ENCODE measurements around the gene LIMA1. TPM values are rescaled to one million over a fixed set of nuclear protein-coding genes. Genes with fewer than 3 reads are reported as not detected.

Gene LIMA1
- total RNA-seq, 4 donors from 2014 or later, result 7.4 to 24.5 (median 8.8) TPM

GRCh38 chr12:50127546-50127945, 155.8 kb downstream of the LIMA1 start:
- Histone ChIP-seq H3K27me3 (no peaks in the 10 kb centered on the region), H3K36me3 (peaks cover 3 to 59% of the 10 kb centered on the region in 2 donors), H3K4me1 (no peaks in the 10 kb centered on the region), H3K4me3 (no peak overlapping the region), H3K9me3 (no peaks in the 10 kb centered on the region), H3K27ac (no peak overlapping the region)
- DNase-seq (no peak), ATAC-seq (no peak)
- intact Hi-C loops (cut with DNase I; ENCODE audit: low total_unique reads), result loop anchor here (5.0 kb wide), 1 partner anchor 40 kb away; the partner anchor contains the start of gene CERS5
- TF ChIP-seq POLR2A (IDR thresholded peaks at IDR 0.05), result no peak
- TF ChIP-seq, protein P1, sequence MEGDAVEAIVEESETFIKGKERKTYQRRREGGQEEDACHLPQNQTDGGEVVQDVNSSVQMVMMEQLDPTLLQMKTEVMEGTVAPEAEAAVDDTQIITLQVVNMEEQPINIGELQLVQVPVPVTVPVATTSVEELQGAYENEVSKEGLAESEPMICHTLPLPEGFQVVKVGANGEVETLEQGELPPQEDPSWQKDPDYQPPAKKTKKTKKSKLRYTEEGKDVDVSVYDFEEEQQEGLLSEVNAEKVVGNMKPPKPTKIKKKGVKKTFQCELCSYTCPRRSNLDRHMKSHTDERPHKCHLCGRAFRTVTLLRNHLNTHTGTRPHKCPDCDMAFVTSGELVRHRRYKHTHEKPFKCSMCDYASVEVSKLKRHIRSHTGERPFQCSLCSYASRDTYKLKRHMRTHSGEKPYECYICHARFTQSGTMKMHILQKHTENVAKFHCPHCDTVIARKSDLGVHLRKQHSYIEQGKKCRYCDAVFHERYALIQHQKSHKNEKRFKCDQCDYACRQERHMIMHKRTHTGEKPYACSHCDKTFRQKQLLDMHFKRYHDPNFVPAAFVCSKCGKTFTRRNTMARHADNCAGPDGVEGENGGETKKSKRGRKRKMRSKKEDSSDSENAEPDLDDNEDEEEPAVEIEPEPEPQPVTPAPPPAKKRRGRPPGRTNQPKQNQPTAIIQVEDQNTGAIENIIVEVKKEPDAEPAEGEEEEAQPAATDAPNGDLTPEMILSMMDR (IDR thresholded peaks at IDR 0.05 in 4 of 5, conservative IDR thresholded peaks at IDR 0.05 in 1 of 5), result no peak
- in situ Hi-C loops (cut with MboI; ENCODE audit: low sequenced_read_pairs in 4 of 4), result no loop called here

MicroRNA genes within 50 kb of the gene (microRNA counts, 767-probe panel; counts per million panel counts)
- 356 to 448 counts per million in 2 donors for microRNA hsa-miR-1293

Small RNA genes within 50 kb of the gene (microRNA-seq; reads per million reads assigned to microRNA genes)
- gene MIR1293 (ENCODE audit: borderline replicate concordance in 2 of 2), result 0 to 0.85 reads per million in 2 donors

Other genes starting within 250 kb of the LIMA1 start
- under 1 TPM in 2 of 4 donors, not detected in 2; 0.15 to 0.53 TPM for gene ASIC1, start 225.9 kb downstream of the LIMA1 start, total RNA-seq
- gene SMARCD1, start 198.2 kb downstream of the LIMA1 start, total RNA-seq, result 10 to 100 TPM; 16.9 to 27.3 (median 20.1) TPM
- gene GPD1, start 179.5 kb downstream of the LIMA1 start, total RNA-seq, result 100 to 1,000 TPM in 3 of 4 donors, 10 to 100 TPM in 1; 68.2 to 763 (median 288) TPM
- 100 to 1,000 TPM in 3 of 4 donors, 10 to 100 TPM in 1; 98.8 to 137 (median 106) TPM for gene COX14, start 171.3 kb downstream of the LIMA1 start, total RNA-seq
- gene CERS5, start 116.2 kb downstream of the LIMA1 start, total RNA-seq, result 1 to 10 TPM; 5.4 to 9.2 (median 7.3) TPM
- gene FAM186A, start 113.1 kb upstream of the LIMA1 start, total RNA-seq, result not detected
- 10 to 100 TPM; 32.7 to 70.2 (median 42.4) TPM for gene LARP4, start 117.4 kb upstream of the LIMA1 start, total RNA-seq
- gene DIP2B, start 221.5 kb upstream of the LIMA1 start, total RNA-seq, result 10 to 100 TPM; 11.5 to 15.2 (median 12.2) TPM

Data from gastrocnemius medialis (tissue), 4 donors.